HG03378 (cell line): Measurements from ENCODE around the gene PPP1R7.

Experiments used
- ATAC-seq: cut with Tn5 transposase; IDR thresholded peaks from one replicate; pipeline ENCODE4 v1.9.1; 2021; ENCODE audit warnings: mild to moderate bottlenecking, moderate library complexity; ENCODE audit not compliant: unreplicated experiment

The PPP1R7 gene

GRCh38 chr2:241207641-241208040 is 57.4 kb downstream of the PPP1R7 start:
- no peak for ATAC-seq

- no peak for ATAC-seq
Observed at GRCh38 chr2:241208058-241208457, 57.8 kb downstream of the PPP1R7 start.

GRCh38 chr2:241209271-241209670 is 59.0 kb downstream of the PPP1R7 start:
- no peak for ATAC-seq

- no peak for ATAC-seq
Observed at GRCh38 chr2:241211276-241211675, 61.0 kb downstream of the PPP1R7 start.

GRCh38 chr2:241213041-241213440 is 62.8 kb downstream of the PPP1R7 start:
- no peak for ATAC-seq

GRCh38 chr2:241213567-241213966 is 63.3 kb downstream of the PPP1R7 start:
- ATAC-seq = no peak

- no peak for ATAC-seq
Observed at GRCh38 chr2:241214209-241214608, 63.9 kb downstream of the PPP1R7 start.

- no peak for ATAC-seq
Observed at GRCh38 chr2:241214766-241215165, 64.5 kb downstream of the PPP1R7 start.

GRCh38 chr2:241215421-241215820 is 65.2 kb downstream of the PPP1R7 start:
- ATAC-seq = no peak

GRCh38 chr2:241216211-241216761 is 66.0 kb downstream of the PPP1R7 start:
- ATAC-seq = no peak

GRCh38 chr2:241217320-241218031 is 67.2 kb downstream of the PPP1R7 start:
- no peak for ATAC-seq

- no peak for ATAC-seq
Observed at GRCh38 chr2:241218131-241219029, 68.1 kb downstream of the PPP1R7 start.

- no peak for ATAC-seq
Observed at GRCh38 chr2:241219030-241219382, 68.7 kb downstream of the PPP1R7 start.

- ATAC-seq = no peak
Observed at GRCh38 chr2:241219856-241220356, 69.6 kb downstream of the PPP1R7 start.

- no peak for ATAC-seq
Observed at GRCh38 chr2:241223211-241224017, 73.1 kb downstream of the PPP1R7 start.

- no peak for ATAC-seq
Observed at GRCh38 chr2:241224018-241224850, 74.0 kb downstream of the PPP1R7 start.

GRCh38 chr2:241224851-241225438 is 74.7 kb downstream of the PPP1R7 start:
- no peak for ATAC-seq

- no peak for ATAC-seq
Observed at GRCh38 chr2:241225545-241225944, 75.3 kb downstream of the PPP1R7 start.

GRCh38 chr2:241225983-241226382 is 75.7 kb downstream of the PPP1R7 start:
- no peak for ATAC-seq
